HFF-Myc (cell line): Measurements from ENCODE around the gene MPZL3.

Experiments
- DNase-seq: peaks from one replicate; pipeline ENCODE4 v3.0.0-alpha.2; 2011; ENCODE audit warnings: low read depth; ENCODE audit errors: extremely low read depth
- H3K4me3 ChIP-seq: replicated peaks from 2 replicates; pipeline ENCODE4 v1.5.1; 2011; ENCODE audit warnings: low read depth, mild to moderate bottlenecking, control low read depth, low read length
- CTCF ChIP-seq: IDR thresholded peaks from 2 replicates; pipeline ENCODE4 v1.5.1; 2012; ENCODE audit warnings: mild to moderate bottlenecking, low read depth, low read length, control low read depth; ENCODE audit errors: missing control alignments

The MPZL3 gene

GRCh38 chr11:118215765-118216164, 36.4 kb downstream of the MPZL3 start:
- DNase-seq: no peak
- TF ChIP-seq CTCF: no peak
- H3K4me3 ChIP-seq: no peak overlapping the region

- no peak overlapping the region for H3K4me3 ChIP-seq
- DNase-seq: no peak
- TF ChIP-seq CTCF: no peak
Observed at GRCh38 chr11:118215262-118215661, 36.9 kb downstream of the MPZL3 start.

GRCh38 chr11:118214210-118214914, 37.8 kb downstream of the MPZL3 start:
- TF ChIP-seq CTCF: no peak
- H3K4me3 ChIP-seq: no peak overlapping the region
- DNase-seq: no peak

GRCh38 chr11:118213781-118214180, 38.4 kb downstream of the MPZL3 start:
- no peak for TF ChIP-seq CTCF

GRCh38 chr11:118213201-118213600, 39.0 kb downstream of the MPZL3 start:
- no peak for DNase-seq
- no peak for TF ChIP-seq CTCF
- H3K4me3 ChIP-seq: no peak overlapping the region

More at GRCh38 chr11:118213781-118214180, 38.4 kb downstream of the MPZL3 start:
- no peak for DNase-seq
- H3K4me3 ChIP-seq: no peak overlapping the region

GRCh38 chr11:118212781-118213191, 39.4 kb downstream of the MPZL3 start:
- no peak overlapping the region for H3K4me3 ChIP-seq
- no peak for TF ChIP-seq CTCF
- no peak for DNase-seq

GRCh38 chr11:118212131-118212725, 39.9 kb downstream of the MPZL3 start:
- no peak for DNase-seq
- H3K4me3 ChIP-seq: no peak overlapping the region
- no peak for TF ChIP-seq CTCF
